ENCODE data around the gene NEDD4L.

DNA sequence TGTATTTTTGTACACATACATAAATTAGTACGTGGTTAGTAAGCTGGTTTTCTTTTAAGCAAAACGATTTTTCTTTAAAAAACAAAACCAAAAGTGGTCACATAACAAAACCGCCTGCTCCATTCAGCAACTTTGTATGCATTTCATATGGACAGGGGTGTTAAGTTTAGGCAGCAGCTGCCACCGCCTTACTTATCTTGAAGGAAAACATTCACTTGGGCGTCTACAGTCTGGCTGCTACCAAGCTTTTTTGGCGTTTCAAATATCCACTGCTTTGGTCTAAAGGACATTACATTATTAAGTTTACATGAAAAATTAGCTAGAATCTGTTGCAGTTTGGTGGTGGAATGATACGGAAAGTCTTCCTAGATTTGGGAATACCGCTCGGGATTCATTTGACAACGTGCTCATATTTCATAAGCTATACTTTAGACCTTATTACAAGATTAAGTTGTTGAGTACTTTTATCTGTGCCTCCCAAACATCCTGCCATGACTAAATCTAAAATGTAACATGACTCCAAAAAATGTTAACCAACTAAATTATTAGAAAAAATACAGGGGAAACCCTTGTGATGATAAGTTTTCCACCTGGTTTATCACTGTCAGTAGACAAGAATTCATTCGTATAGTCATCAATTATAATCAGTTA, 214.8 kb downstream of the NEDD4L start:
- TF ChIP-seq, protein P1, sequence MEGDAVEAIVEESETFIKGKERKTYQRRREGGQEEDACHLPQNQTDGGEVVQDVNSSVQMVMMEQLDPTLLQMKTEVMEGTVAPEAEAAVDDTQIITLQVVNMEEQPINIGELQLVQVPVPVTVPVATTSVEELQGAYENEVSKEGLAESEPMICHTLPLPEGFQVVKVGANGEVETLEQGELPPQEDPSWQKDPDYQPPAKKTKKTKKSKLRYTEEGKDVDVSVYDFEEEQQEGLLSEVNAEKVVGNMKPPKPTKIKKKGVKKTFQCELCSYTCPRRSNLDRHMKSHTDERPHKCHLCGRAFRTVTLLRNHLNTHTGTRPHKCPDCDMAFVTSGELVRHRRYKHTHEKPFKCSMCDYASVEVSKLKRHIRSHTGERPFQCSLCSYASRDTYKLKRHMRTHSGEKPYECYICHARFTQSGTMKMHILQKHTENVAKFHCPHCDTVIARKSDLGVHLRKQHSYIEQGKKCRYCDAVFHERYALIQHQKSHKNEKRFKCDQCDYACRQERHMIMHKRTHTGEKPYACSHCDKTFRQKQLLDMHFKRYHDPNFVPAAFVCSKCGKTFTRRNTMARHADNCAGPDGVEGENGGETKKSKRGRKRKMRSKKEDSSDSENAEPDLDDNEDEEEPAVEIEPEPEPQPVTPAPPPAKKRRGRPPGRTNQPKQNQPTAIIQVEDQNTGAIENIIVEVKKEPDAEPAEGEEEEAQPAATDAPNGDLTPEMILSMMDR (IDR thresholded peaks at IDR 0.05; ENCODE audit: insufficient read depth, low read length, poor library complexity, severe bottlenecking): no peak
- no peak for TF ChIP-seq EZH2phosphoT487 (conservative IDR thresholded peaks at IDR 0.05; ENCODE audit: low read length)
